ENCODE data around the gene PGR.
"Not testable (repeated sequence)": the region's sequence is repeated elsewhere in the genome, so short reads cannot be mapped to it uniquely, and the experiment has no call there.

Gene PGR

DNA sequence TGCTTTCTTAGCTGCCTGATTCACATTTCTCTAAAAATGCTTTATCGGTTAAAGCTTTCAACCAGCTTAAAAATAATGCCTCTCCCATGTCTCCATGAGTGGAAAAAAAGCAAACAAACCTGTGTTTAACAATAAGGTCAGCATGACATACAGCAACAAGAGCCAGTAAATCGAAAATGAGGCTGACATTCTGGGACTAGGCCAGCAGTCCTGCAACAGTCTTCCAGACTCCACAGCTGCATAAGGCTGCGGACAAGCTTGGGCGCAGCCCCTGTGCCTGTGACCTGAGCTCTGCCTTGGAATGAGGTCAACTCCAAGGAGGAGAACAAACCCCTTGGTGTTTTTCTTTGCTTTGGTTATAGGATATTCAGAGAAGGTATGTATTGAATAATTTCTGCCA is 95.5 kb downstream of the PGR start:
- Histone ChIP-seq H3K27ac (ENCODE audit: low read depth, low read length) (no peak overlapping the region), H3K9ac (ENCODE audit: low read depth, low read length) (no peak overlapping the region), H3K9me3 (ENCODE audit: control insufficient read depth, insufficient read depth, low read length) (no peaks in the 10 kb centered on the region), H3K4me3 (ENCODE audit: low read depth, low read length) (no peak overlapping the region), H3K27me3 (ENCODE audit: control insufficient read depth, insufficient read depth, low read length) (no peaks in the 10 kb centered on the region), H3K36me3 (ENCODE audit: control insufficient read depth, insufficient read depth, low read length) (no peaks in the 10 kb centered on the region), H3K4me1 (ENCODE audit: control insufficient read depth, insufficient read depth, low read length) (no peaks in the 10 kb centered on the region)

DNA sequence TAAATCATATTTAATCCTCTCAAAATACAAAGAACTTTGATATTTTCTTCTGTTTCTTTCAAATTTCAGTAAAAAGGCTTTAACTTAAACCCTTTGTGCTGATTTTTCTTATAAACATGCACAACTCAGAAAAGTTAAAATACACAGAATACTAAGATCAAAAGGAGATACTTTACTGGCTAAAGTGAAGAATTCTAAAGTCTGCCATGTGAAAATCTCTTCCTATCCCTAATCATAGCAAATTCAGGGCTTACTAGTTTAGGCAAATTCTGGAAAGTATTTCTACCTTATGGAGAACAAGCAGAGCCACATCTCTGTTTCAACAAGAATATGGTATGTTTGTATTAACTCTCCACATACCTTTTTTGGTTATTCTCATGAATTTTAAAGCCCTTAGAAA is 96.6 kb downstream of the PGR start:
- Histone ChIP-seq H3K4me3 (ENCODE audit: low read depth, low read length) (no peak overlapping the region), H3K9me3 (ENCODE audit: control insufficient read depth, insufficient read depth, low read length) (no peaks in the 10 kb centered on the region), H3K9ac (ENCODE audit: low read depth, low read length) (no peak overlapping the region), H3K4me1 (ENCODE audit: control insufficient read depth, insufficient read depth, low read length) (no peaks in the 10 kb centered on the region), H3K36me3 (ENCODE audit: control insufficient read depth, insufficient read depth, low read length) (no peaks in the 10 kb centered on the region), H3K27ac (ENCODE audit: low read depth, low read length) (no peak overlapping the region), H3K27me3 (ENCODE audit: control insufficient read depth, insufficient read depth, low read length) (no peaks in the 10 kb centered on the region)

DNA sequence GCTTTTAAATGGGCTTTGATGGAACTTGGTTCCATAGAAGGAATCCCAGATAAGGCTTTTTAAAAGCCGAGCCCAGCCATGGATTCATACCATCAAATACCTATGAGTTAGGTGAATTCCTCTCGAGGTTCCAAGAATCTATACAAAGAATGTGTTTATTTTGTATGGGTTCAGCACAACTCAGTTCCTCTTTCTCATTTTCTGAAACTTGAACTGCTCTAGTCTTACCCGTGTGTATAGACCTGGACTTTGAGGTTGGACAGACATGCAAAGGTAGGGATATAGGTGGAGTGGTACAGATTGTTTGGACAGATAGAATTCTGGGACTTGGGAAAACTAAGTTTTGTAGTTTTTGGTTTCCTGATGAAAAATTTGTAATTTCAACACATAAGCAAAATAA is 97.9 kb downstream of the PGR start:
- no peak overlapping the region for H3K9ac ChIP-seq (ENCODE audit: low read depth, low read length)
- no peak overlapping the region for H3K4me3 ChIP-seq (ENCODE audit: low read depth, low read length)
- H3K9me3 ChIP-seq (ENCODE audit: control insufficient read depth, insufficient read depth, low read length) = no peaks in the 10 kb centered on the region
- H3K4me1 ChIP-seq (ENCODE audit: control insufficient read depth, insufficient read depth, low read length) = no peaks in the 10 kb centered on the region
- no peaks in the 10 kb centered on the region for H3K36me3 ChIP-seq (ENCODE audit: control insufficient read depth, insufficient read depth, low read length)
- H3K27me3 ChIP-seq (ENCODE audit: control insufficient read depth, insufficient read depth, low read length) = no peaks in the 10 kb centered on the region
- no peak overlapping the region for H3K27ac ChIP-seq (ENCODE audit: low read depth, low read length)

DNA sequence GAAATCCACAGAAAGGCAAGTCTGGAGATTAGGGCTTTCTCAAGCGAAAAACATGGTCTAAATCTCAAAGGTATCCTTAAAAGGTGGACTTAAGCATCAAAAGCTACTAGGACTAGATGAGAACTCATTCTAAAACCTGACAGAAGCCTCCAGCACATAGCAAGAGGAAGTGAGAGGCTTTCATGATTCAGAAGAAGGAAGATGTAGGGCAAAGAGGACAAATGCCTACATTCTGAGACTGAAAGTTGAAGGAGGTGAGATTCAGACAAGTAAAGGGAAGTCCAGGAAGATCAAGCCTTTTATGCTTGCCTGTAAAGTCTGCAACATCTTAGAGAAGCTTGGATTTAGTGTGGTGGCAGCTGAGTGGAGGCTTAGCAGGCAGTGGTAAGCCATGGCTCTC is 98.9 kb downstream of the PGR start:
- Histone ChIP-seq H3K9ac (ENCODE audit: low read depth, low read length) (no peak overlapping the region), H3K27ac (ENCODE audit: low read depth, low read length) (no peak overlapping the region), H3K4me1 (ENCODE audit: control insufficient read depth, insufficient read depth, low read length) (no peaks in the 10 kb centered on the region), H3K9me3 (ENCODE audit: control insufficient read depth, insufficient read depth, low read length) (no peaks in the 10 kb centered on the region), H3K27me3 (ENCODE audit: control insufficient read depth, insufficient read depth, low read length) (no peaks in the 10 kb centered on the region), H3K36me3 (ENCODE audit: control insufficient read depth, insufficient read depth, low read length) (no peaks in the 10 kb centered on the region), H3K4me3 (ENCODE audit: low read depth, low read length) (no peak overlapping the region)

DNA sequence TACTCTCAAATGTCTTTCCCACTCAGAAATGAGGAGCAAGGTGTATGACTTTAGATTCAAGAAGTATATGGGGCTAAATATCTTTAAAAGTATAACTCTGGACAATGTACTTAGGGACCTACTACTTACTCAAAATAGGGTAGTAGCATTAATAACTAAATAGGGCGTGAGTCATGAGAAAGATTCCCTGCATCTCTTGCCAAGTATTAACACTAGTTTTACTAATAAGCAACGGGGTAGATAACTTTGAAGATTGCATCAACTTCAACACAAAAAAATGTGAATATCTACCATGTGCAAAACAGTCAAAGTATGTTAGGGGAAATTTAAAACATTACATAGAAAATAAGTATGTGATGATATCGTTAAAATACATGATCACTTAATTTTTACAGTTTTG is 99.6 kb downstream of the PGR start:
- no peaks in the 10 kb centered on the region for H3K9me3 ChIP-seq (ENCODE audit: control insufficient read depth, insufficient read depth, low read length)
- H3K4me1 ChIP-seq (ENCODE audit: control insufficient read depth, insufficient read depth, low read length) = no peaks in the 10 kb centered on the region
- no peaks in the 10 kb centered on the region for H3K36me3 ChIP-seq (ENCODE audit: control insufficient read depth, insufficient read depth, low read length)
- H3K4me3 ChIP-seq (ENCODE audit: low read depth, low read length) = no peak overlapping the region
- no peak overlapping the region for H3K27ac ChIP-seq (ENCODE audit: low read depth, low read length)
- no peak overlapping the region for H3K9ac ChIP-seq (ENCODE audit: low read depth, low read length)
- no peaks in the 10 kb centered on the region for H3K27me3 ChIP-seq (ENCODE audit: control insufficient read depth, insufficient read depth, low read length)

DNA sequence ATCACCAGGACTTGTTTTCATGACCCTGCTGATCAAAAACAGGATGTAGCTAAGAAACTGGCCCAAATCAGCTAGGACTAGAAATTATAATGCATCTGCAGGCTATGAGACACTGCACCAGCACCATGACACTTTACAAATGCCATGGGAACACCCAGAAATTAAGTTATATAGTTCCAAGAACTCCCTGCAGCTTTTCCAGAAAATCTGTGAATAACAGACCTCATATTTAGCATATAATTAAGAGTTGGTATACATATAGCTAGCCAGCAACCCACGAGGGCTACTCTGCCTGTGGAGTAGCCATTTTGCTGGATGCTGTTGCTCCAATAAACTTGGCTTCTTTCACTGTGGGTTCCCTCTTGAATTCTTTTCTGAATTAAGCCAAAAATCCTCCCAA is 101.0 kb downstream of the PGR start:
- Histone ChIP-seq H3K4me1 (ENCODE audit: control insufficient read depth, insufficient read depth, low read length) (no peaks in the 10 kb centered on the region), H3K27me3 (ENCODE audit: control insufficient read depth, insufficient read depth, low read length) (no peaks in the 10 kb centered on the region), H3K4me3 (ENCODE audit: low read depth, low read length) (no peak overlapping the region), H3K9ac (ENCODE audit: low read depth, low read length) (no peak overlapping the region), H3K27ac (ENCODE audit: low read depth, low read length) (no peak overlapping the region), H3K36me3 (ENCODE audit: control insufficient read depth, insufficient read depth, low read length) (no peaks in the 10 kb centered on the region), H3K9me3 (ENCODE audit: control insufficient read depth, insufficient read depth, low read length) (no peaks in the 10 kb centered on the region)

DNA sequence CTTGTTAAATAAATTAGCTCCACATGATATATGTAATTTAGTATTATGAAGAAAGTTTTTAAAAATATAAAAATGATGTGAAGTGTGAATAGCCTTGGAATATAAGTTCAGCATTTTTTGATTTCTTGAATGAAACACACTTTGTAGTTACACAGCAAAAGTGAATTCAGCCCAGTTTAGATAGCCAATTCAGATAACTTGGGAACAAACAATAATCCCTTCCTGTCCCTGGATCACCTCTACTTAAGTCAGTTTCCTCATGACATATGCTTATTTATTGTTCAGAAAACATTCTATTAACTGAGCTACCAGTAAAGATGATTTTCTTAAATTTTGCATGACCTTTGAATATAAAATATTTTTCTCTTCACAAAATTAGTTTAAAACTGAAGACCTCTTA is 107.4 kb downstream of the PGR start:
- no peaks in the 10 kb centered on the region for H3K36me3 ChIP-seq (ENCODE audit: control insufficient read depth, insufficient read depth, low read length)
- H3K9ac ChIP-seq (ENCODE audit: low read depth, low read length) = no peak overlapping the region
- no peak overlapping the region for H3K27ac ChIP-seq (ENCODE audit: low read depth, low read length)
- H3K4me1 ChIP-seq (ENCODE audit: control insufficient read depth, insufficient read depth, low read length) = no peaks in the 10 kb centered on the region
- H3K27me3 ChIP-seq (ENCODE audit: control insufficient read depth, insufficient read depth, low read length) = no peaks in the 10 kb centered on the region
- no peaks in the 10 kb centered on the region for H3K9me3 ChIP-seq (ENCODE audit: control insufficient read depth, insufficient read depth, low read length)
- H3K4me3 ChIP-seq (ENCODE audit: low read depth, low read length) = no peak overlapping the region

DNA sequence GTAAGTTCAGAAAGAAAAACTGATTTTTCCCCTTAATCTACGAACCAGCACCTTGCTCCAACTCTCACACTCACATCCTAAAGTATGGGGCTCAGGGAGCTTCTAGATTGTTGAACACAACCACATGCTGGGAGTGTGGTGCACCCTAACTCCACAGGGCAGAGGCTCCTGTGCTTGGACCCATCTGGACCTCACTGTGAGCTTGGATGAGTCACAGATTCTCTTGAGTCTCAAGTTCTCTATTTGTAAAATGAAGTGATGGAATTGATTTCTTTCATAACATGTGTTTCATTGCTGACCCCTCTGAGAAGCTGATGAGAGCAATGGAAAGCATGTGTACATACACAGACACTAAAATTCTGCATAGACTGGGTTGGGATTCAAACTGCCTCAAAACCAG is 109.7 kb downstream of the PGR start:
- Histone ChIP-seq H3K27ac (ENCODE audit: low read depth, low read length) (no peak overlapping the region), H3K4me3 (ENCODE audit: low read depth, low read length) (no peak overlapping the region), H3K4me1 (ENCODE audit: control insufficient read depth, insufficient read depth, low read length) (no peaks in the 10 kb centered on the region), H3K9ac (ENCODE audit: low read depth, low read length) (no peak overlapping the region), H3K27me3 (ENCODE audit: control insufficient read depth, insufficient read depth, low read length) (no peaks in the 10 kb centered on the region), H3K9me3 (ENCODE audit: control insufficient read depth, insufficient read depth, low read length) (no peaks in the 10 kb centered on the region), H3K36me3 (ENCODE audit: control insufficient read depth, insufficient read depth, low read length) (no peaks in the 10 kb centered on the region)

DNA sequence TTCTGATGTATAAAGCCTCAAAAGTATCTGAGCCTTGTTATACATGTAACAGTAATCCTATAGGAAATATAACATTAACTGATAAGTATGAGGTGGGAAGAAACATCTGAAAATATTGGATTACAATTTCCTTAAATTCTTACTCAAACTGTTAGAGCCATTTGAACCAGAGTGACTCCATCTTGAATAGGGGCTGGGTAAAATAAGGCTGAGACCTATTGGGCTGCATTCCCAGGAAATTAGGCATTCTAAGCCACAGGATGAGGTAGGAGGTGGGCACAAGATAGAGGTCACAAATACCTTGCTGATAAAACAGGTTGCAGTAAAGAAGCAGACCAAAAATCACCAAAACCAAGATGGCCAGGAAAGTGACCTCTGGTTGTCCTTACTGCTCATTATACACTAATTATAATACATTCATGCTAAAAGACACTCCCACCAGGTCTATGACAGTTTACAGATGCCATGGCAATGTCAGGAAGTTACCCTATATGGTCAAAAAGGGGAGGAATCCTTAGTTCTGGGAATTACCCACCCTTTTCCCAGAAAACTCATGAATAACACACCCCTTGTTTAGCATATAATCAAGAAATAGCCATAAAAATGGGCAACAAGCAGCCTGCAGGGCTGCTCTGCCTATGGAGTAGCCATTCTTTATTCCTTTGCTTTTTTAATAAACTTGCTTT is 114.9 kb downstream of the PGR start:
- Histone ChIP-seq H3K36me3 (ENCODE audit: control insufficient read depth, insufficient read depth, low read length) (no peaks in the 10 kb centered on the region), H3K9ac (ENCODE audit: low read depth, low read length) (no peak overlapping the region), H3K4me1 (ENCODE audit: control insufficient read depth, insufficient read depth, low read length) (no peaks in the 10 kb centered on the region; the same call in 1 of the 2 replicates), H3K4me3 (ENCODE audit: low read depth, low read length) (no peak overlapping the region), H3K27me3 (ENCODE audit: control insufficient read depth, insufficient read depth, low read length) (no peaks in the 10 kb centered on the region), H3K27ac (ENCODE audit: low read depth, low read length) (no peak overlapping the region), H3K9me3 (ENCODE audit: control insufficient read depth, insufficient read depth, low read length) (no peaks in the 10 kb centered on the region)

DNA sequence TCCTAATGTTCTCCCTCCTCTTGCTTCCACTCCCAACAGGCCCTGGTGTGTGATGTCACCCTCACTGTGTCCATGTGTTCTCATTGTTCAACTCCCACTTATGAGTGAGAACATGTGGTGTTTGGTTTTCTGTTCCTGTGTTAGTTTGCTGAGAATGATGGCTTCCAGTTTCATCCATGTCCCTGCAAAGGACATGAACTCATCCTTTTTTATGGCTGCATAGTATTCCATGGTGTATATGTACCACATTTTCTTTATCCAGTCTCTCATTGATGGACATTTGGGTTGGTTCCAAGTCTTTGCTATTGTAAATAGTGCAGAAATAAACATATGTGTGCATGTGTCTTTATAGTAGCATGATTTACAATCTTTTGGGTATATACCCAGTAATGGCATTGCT is 115.9 kb downstream of the PGR start:
- not testable (repeated sequence) for H3K36me3 ChIP-seq (ENCODE audit: control insufficient read depth, insufficient read depth, low read length); H3K4me1 ChIP-seq (ENCODE audit: control insufficient read depth, insufficient read depth, low read length); H3K27me3 ChIP-seq (ENCODE audit: control insufficient read depth, insufficient read depth, low read length); H3K9me3 ChIP-seq (ENCODE audit: control insufficient read depth, insufficient read depth, low read length); H3K4me3 ChIP-seq (ENCODE audit: low read depth, low read length); H3K9ac ChIP-seq (ENCODE audit: low read depth, low read length); H3K27ac ChIP-seq (ENCODE audit: low read depth, low read length)

DNA sequence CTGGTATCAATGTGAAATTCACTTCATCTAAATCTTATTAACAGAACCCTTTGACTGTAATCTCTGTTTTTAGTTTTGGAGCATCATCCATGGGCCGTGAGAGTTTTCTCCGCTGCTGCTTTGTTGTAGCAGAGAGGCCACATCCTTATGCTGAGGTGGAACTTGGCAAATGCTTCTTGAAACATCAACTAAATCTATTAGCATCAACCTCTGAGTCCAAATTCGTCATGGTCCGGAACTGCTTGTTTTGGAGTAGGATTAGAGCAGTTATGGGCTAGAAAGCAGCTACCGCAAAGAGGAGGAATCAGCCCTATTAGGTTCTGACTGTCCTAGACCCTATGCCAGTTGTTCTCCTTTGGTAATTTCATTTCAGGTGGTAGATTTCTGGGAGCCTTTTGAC is 117.7 kb downstream of the PGR start:
- H3K4me3 ChIP-seq (ENCODE audit: low read depth, low read length) = no peak overlapping the region
- no peaks in the 10 kb centered on the region for H3K36me3 ChIP-seq (ENCODE audit: control insufficient read depth, insufficient read depth, low read length)
- no peak overlapping the region for H3K9ac ChIP-seq (ENCODE audit: low read depth, low read length)
- H3K9me3 ChIP-seq (ENCODE audit: control insufficient read depth, insufficient read depth, low read length) = no peaks in the 10 kb centered on the region
- no peak overlapping the region for H3K27ac ChIP-seq (ENCODE audit: low read depth, low read length)
- no peaks in the 10 kb centered on the region; the same call in 1 of the 2 replicates for H3K4me1 ChIP-seq (ENCODE audit: control insufficient read depth, insufficient read depth, low read length)
- no peaks in the 10 kb centered on the region for H3K27me3 ChIP-seq (ENCODE audit: control insufficient read depth, insufficient read depth, low read length)

DNA sequence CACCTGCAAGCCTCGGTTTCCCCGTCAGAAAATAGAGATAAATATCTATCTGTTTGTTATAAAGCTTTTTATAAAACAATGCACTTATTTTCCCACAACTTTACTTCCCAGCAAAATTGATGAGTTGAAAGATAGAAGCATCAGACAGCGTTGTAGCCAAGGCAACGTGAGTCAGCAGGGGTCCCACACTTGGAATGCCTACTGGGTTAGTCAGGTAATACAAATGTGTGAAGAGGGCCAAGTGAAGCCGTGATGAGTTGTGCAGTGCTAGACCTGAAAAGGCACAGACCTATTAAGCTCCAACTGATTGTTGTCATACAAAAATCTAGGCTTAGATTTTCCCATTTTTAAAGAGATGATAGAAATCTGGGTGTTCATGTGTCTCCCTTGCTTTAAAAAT is 118.7 kb downstream of the PGR start:
- Histone ChIP-seq H3K27me3 (ENCODE audit: control insufficient read depth, insufficient read depth, low read length) (no peaks in the 10 kb centered on the region), H3K9ac (ENCODE audit: low read depth, low read length) (no peak overlapping the region), H3K36me3 (ENCODE audit: control insufficient read depth, insufficient read depth, low read length) (no peaks in the 10 kb centered on the region), H3K4me3 (ENCODE audit: low read depth, low read length) (no peak overlapping the region), H3K4me1 (ENCODE audit: control insufficient read depth, insufficient read depth, low read length) (no peaks in the 10 kb centered on the region; the same call in 1 of the 2 replicates), H3K9me3 (ENCODE audit: control insufficient read depth, insufficient read depth, low read length) (no peaks in the 10 kb centered on the region), H3K27ac (ENCODE audit: low read depth, low read length) (no peak overlapping the region)

Measured in HUES48 (cell line).